ENCODE data around the gene ZNF609. TPM values are rescaled to one million over a fixed set of nuclear protein-coding genes. Genes with fewer than 3 reads are reported as not detected.

The ZNF609 gene
- total RNA-seq, 2 donors from 2014 or later = 52.3 to 54.8 TPM

DNA sequence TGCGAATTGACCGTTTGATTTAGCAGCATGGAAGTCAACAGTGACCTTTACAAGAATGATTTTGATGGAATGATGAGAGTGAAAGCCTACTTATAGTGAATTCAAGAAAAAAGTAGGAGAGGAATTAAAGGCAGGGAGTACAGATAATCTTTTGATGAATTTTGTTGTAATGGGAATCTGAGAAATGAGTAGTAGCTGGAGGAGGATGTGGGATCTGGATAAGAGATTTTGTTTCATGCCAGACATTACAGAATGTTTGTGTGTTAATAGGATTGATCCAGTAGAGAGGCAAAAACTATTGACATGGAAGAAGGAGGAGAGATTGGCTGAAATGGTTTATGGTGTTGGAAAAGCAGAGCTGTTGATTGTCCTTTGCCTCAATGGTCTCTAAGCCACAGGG lies 17.4 kb upstream of the ZNF609 start:
- no peak overlapping the region for H3K27ac Mint-ChIP-seq
- WGBS, 2 experiments (ENCODE audit: insufficient coverage in 1 of 2, insufficient read length in 1 of 2) = 95 to 100% methylated on average over 2 of the region's 2 CpGs
- H3K36me3 Mint-ChIP-seq (ENCODE audit: low read depth) = peaks cover 33% of the 10 kb centered on the region

DNA sequence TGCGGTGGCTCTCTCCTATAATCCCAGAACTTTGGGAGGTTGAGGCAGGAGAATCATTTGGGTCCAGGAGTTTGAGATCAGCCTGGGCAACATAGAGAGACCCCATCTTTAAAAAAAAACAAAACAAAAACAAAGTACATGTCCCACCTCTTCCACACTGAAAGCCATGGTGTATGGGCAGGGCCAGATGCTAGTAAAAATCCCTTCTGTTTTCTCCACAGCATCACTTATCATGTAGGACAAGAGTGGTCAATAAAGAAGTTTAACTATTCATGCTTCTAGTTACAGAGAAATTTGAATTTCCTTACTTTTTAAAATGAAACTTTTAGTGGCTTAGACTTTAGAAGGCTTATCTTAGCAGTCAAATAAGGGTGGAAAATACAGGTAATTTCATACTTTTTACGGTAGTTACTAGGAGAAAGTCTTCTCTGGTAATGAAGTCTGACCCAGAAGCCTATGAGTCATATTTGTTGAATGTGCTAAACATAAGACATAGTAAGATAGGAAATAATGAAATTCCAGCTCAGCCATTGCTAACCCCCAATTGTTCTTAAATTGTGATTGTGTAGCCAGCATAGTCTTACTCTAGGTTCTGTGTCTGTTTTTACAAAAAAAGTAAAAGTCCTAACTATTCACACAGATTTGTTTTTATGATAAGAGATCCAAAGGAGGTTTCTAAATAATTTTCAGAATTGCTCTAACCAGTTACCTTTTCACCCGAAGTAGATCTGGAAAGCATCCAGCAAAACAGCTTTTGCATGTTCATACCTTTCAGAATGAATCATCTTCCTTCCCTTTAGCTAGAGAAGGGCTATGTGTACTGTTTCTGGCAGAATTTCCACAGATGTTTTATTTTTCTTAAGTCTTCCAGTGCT lies 16.4 kb upstream of the ZNF609 start:
- TF ChIP-seq, protein P1, sequence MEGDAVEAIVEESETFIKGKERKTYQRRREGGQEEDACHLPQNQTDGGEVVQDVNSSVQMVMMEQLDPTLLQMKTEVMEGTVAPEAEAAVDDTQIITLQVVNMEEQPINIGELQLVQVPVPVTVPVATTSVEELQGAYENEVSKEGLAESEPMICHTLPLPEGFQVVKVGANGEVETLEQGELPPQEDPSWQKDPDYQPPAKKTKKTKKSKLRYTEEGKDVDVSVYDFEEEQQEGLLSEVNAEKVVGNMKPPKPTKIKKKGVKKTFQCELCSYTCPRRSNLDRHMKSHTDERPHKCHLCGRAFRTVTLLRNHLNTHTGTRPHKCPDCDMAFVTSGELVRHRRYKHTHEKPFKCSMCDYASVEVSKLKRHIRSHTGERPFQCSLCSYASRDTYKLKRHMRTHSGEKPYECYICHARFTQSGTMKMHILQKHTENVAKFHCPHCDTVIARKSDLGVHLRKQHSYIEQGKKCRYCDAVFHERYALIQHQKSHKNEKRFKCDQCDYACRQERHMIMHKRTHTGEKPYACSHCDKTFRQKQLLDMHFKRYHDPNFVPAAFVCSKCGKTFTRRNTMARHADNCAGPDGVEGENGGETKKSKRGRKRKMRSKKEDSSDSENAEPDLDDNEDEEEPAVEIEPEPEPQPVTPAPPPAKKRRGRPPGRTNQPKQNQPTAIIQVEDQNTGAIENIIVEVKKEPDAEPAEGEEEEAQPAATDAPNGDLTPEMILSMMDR (conservative IDR thresholded peaks at IDR 0.05) = no peak
- Histone ChIP-seq H3K4me1 (ENCODE audit: control insufficient read depth, insufficient read depth, low read length) (no peaks in the 10 kb centered on the region), H3K36me3 (ENCODE audit: control insufficient read depth, insufficient read depth, low read length) (peaks cover 38% of the 10 kb centered on the region), H3K9me3 (ENCODE audit: control insufficient read depth, low read length) (no peaks in the 10 kb centered on the region), H3K4me3 (ENCODE audit: low read length) (no peak overlapping the region), H3K27me3 (ENCODE audit: control insufficient read depth, insufficient read depth, low read length, poor library complexity, severe bottlenecking) (no peaks in the 10 kb centered on the region), H3K9ac (ENCODE audit: extremely low read depth, low read length, poor library complexity, severe bottlenecking) (no peak overlapping the region), H3K27ac (ENCODE audit: low read depth, low read length) (no peak overlapping the region)
- DNase-seq = no peak
- Mint-ChIP-seq H3K9me3 (no peaks in the 10 kb centered on the region), H3K27ac (peak overlapping the region; percentile 27), H3K36me3 (ENCODE audit: low read depth) (peaks cover 40% of the 10 kb centered on the region), H3K4me1 (peaks cover 11% of the 10 kb centered on the region), H3K4me3 (no peak overlapping the region), H3K27me3 (ENCODE audit: insufficient read depth) (no peaks in the 10 kb centered on the region)
- 87 to 92% methylated on average over 2 to 3 of the region's 3 CpGs for WGBS, 2 experiments (ENCODE audit: insufficient coverage in 1 of 2, insufficient read length in 1 of 2)

More for the DNA sequence above, 17.4 kb upstream of the ZNF609 start:
- no peak overlapping the region for H3K4me3 ChIP-seq (ENCODE audit: low read length)
- H3K9me3 ChIP-seq (ENCODE audit: control insufficient read depth, low read length) = no peaks in the 10 kb centered on the region
- Mint-ChIP-seq H3K4me3 (no peak overlapping the region), H3K27me3 (ENCODE audit: insufficient read depth) (no peaks in the 10 kb centered on the region), H3K9me3 (no peaks in the 10 kb centered on the region), H3K4me1 (peaks cover 17% of the 10 kb centered on the region)
- no peak overlapping the region for H3K9ac ChIP-seq (ENCODE audit: extremely low read depth, low read length, poor library complexity, severe bottlenecking)
- H3K36me3 ChIP-seq (ENCODE audit: control insufficient read depth, insufficient read depth, low read length) = peaks cover 35% of the 10 kb centered on the region
- no peaks in the 10 kb centered on the region for H3K27me3 ChIP-seq (ENCODE audit: control insufficient read depth, insufficient read depth, low read length, poor library complexity, severe bottlenecking)
- H3K4me1 ChIP-seq (ENCODE audit: control insufficient read depth, insufficient read depth, low read length) = no peaks in the 10 kb centered on the region
- no peak overlapping the region for H3K27ac ChIP-seq (ENCODE audit: low read depth, low read length)
- DNase-seq = no peak
- TF ChIP-seq, protein P1 (conservative IDR thresholded peaks at IDR 0.05) = no peak

GRCh38 chr15:64444836-64445235 lies 15.5 kb upstream of the ZNF609 start:
- Mint-ChIP-seq H3K27me3 (ENCODE audit: insufficient read depth) (no peaks in the 10 kb centered on the region), H3K4me3 (no peak overlapping the region), H3K36me3 (ENCODE audit: low read depth) (peaks cover 42% of the 10 kb centered on the region), H3K4me1 (peaks cover 9% of the 10 kb centered on the region), H3K9me3 (no peaks in the 10 kb centered on the region), H3K27ac (no peak overlapping the region)
- no peak overlapping the region for H3K4me3 ChIP-seq (ENCODE audit: low read length)
- H3K27ac ChIP-seq (ENCODE audit: low read depth, low read length) = no peak overlapping the region
- H3K9ac ChIP-seq (ENCODE audit: extremely low read depth, low read length, poor library complexity, severe bottlenecking) = no peak overlapping the region
- H3K36me3 ChIP-seq (ENCODE audit: control insufficient read depth, insufficient read depth, low read length) = peaks cover 40% of the 10 kb centered on the region
- no peaks in the 10 kb centered on the region for H3K4me1 ChIP-seq (ENCODE audit: control insufficient read depth, insufficient read depth, low read length)
- no peak for DNase-seq
- TF ChIP-seq, protein P1 (conservative IDR thresholded peaks at IDR 0.05) = no peak
- no peaks in the 10 kb centered on the region for H3K9me3 ChIP-seq (ENCODE audit: control insufficient read depth, low read length)
- H3K27me3 ChIP-seq (ENCODE audit: control insufficient read depth, insufficient read depth, low read length, poor library complexity, severe bottlenecking) = no peaks in the 10 kb centered on the region
